ENCODE measurements around the gene IRF2BP2. TPM values are rescaled to one million over a fixed set of nuclear protein-coding genes. Genes with fewer than 3 reads are reported as not detected.

IRF2BP2 gene
- total and polyA plus RNA-seq, 10 of the 15 experiments (the other 5 are each of a cell fraction or from before 2014, with no cell fraction given), result 7.5 to 114 (median 52.3) TPM

DNA sequence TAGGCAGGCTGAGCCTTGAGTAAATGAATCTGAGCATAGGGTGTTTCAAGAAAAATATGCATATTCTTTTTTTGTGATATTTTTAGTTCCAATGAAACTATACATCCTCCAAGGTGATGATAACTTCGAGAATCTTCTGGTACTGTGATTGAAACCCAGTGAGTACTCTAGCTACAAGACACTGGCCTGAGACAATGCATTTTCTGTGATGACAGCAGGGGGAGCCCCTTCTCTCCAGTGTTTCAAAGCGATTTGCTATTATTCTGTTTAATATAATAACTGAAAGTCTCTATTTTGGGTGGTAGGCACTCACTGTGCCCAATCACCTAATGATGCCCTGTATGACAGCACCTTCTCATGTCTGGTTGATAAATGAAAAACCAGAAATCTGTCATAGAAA lies 12.1 kb downstream of the IRF2BP2 start (continued):
- TF ChIP-seq, protein P1, sequence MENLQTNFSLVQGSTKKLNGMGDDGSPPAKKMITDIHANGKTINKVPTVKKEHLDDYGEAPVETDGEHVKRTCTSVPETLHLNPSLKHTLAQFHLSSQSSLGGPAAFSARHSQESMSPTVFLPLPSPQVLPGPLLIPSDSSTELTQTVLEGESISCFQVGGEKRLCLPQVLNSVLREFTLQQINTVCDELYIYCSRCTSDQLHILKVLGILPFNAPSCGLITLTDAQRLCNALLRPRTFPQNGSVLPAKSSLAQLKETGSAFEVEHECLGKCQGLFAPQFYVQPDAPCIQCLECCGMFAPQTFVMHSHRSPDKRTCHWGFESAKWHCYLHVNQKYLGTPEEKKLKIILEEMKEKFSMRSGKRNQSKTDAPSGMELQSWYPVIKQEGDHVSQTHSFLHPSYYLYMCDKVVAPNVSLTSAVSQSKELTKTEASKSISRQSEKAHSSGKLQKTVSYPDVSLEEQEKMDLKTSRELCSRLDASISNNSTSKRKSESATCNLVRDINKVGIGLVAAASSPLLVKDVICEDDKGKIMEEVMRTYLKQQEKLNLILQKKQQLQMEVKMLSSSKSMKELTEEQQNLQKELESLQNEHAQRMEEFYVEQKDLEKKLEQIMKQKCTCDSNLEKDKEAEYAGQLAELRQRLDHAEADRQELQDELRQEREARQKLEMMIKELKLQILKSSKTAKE (IDR thresholded peaks at IDR 0.05; ENCODE audit: low read depth, poor library complexity, severe bottlenecking), result peak; percentile 23
- no peak for TF ChIP-seq BHLHE40 (IDR thresholded peaks at IDR 0.05; ENCODE audit: borderline replicate concordance in 1 of 2, low read depth in 2 of 2, low read length in 1 of 2)
- TF ChIP-seq RAD21 (IDR thresholded peaks at IDR 0.05; ENCODE audit: insufficient read depth, low read depth, low read length), result peak; percentile 76
- peak; percentile 20 for TF ChIP-seq MEF2B (IDR thresholded peaks at IDR 0.05; ENCODE audit: partially characterized antibody, poor library complexity, severe bottlenecking)
- TF ChIP-seq GATAD2B (conservative IDR thresholded peaks at IDR 0.05; ENCODE audit: low read depth), result no peak
- TF ChIP-seq, protein P2, sequence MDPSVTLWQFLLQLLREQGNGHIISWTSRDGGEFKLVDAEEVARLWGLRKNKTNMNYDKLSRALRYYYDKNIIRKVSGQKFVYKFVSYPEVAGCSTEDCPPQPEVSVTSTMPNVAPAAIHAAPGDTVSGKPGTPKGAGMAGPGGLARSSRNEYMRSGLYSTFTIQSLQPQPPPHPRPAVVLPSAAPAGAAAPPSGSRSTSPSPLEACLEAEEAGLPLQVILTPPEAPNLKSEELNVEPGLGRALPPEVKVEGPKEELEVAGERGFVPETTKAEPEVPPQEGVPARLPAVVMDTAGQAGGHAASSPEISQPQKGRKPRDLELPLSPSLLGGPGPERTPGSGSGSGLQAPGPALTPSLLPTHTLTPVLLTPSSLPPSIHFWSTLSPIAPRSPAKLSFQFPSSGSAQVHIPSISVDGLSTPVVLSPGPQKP (IDR thresholded peaks at IDR 0.05; ENCODE audit: low read depth, low read length), result no peak
- TF ChIP-seq ZNF384 (IDR thresholded peaks at IDR 0.05; ENCODE audit: borderline replicate concordance, low read depth, low read length), result no peak
- TF ChIP-seq, protein P3, sequence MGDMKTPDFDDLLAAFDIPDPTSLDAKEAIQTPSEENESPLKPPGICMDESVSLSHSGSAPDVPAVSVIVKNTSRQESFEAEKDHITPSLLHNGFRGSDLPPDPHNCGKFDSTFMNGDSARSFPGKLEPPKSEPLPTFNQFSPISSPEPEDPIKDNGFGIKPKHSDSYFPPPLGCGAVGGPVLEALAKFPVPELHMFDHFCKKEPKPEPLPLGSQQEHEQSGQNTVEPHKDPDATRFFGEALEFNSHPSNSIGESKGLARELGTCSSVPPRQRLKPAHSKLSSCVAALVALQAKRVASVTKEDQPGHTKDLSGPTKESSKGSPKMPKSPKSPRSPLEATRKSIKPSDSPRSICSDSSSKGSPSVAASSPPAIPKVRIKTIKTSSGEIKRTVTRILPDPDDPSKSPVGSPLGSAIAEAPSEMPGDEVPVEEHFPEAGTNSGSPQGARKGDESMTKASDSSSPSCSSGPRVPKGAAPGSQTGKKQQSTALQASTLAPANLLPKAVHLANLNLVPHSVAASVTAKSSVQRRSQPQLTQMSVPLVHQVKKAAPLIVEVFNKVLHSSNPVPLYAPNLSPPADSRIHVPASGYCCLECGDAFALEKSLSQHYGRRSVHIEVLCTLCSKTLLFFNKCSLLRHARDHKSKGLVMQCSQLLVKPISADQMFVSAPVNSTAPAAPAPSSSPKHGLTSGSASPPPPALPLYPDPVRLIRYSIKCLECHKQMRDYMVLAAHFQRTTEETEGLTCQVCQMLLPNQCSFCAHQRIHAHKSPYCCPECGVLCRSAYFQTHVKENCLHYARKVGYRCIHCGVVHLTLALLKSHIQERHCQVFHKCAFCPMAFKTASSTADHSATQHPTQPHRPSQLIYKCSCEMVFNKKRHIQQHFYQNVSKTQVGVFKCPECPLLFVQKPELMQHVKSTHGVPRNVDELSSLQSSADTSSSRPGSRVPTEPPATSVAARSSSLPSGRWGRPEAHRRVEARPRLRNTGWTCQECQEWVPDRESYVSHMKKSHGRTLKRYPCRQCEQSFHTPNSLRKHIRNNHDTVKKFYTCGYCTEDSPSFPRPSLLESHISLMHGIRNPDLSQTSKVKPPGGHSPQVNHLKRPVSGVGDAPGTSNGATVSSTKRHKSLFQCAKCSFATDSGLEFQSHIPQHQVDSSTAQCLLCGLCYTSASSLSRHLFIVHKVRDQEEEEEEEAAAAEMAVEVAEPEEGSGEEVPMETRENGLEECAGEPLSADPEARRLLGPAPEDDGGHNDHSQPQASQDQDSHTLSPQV (IDR thresholded peaks at IDR 0.05), result no peak
- TF ChIP-seq, protein P4, sequence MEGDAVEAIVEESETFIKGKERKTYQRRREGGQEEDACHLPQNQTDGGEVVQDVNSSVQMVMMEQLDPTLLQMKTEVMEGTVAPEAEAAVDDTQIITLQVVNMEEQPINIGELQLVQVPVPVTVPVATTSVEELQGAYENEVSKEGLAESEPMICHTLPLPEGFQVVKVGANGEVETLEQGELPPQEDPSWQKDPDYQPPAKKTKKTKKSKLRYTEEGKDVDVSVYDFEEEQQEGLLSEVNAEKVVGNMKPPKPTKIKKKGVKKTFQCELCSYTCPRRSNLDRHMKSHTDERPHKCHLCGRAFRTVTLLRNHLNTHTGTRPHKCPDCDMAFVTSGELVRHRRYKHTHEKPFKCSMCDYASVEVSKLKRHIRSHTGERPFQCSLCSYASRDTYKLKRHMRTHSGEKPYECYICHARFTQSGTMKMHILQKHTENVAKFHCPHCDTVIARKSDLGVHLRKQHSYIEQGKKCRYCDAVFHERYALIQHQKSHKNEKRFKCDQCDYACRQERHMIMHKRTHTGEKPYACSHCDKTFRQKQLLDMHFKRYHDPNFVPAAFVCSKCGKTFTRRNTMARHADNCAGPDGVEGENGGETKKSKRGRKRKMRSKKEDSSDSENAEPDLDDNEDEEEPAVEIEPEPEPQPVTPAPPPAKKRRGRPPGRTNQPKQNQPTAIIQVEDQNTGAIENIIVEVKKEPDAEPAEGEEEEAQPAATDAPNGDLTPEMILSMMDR (IDR thresholded peaks at IDR 0.05 in 2 of 3, conservative IDR thresholded peaks at IDR 0.05 in 1 of 3; ENCODE audit: control insufficient read depth in 2 of 3, extremely low read depth in 1 of 3, insufficient read depth in 1 of 3, low read depth in 3 of 3, low read length in 3 of 3), result peak; percentile 58 to 61 (median 59)
- TF ChIP-seq, protein P5, sequence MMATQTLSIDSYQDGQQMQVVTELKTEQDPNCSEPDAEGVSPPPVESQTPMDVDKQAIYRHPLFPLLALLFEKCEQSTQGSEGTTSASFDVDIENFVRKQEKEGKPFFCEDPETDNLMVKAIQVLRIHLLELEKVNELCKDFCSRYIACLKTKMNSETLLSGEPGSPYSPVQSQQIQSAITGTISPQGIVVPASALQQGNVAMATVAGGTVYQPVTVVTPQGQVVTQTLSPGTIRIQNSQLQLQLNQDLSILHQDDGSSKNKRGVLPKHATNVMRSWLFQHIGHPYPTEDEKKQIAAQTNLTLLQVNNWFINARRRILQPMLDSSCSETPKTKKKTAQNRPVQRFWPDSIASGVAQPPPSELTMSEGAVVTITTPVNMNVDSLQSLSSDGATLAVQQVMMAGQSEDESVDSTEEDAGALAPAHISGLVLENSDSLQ (IDR thresholded peaks at IDR 0.05), result no peak
- peak; percentile 64; the same call in 1 of the 2 replicates for TF ChIP-seq SMC3 (IDR thresholded peaks at IDR 0.05; ENCODE audit: borderline replicate concordance, low read length)
- TF ChIP-seq TCF12 (IDR thresholded peaks at IDR 0.05; ENCODE audit: low read depth, low read length), result no peak
- TF ChIP-seq CREM (IDR thresholded peaks at IDR 0.05; ENCODE audit: low read depth), result no peak
- no peak for TF ChIP-seq RB1 (IDR thresholded peaks at IDR 0.05; ENCODE audit: borderline replicate concordance)
